ENCODE results near the gene CRADD.

DNA sequence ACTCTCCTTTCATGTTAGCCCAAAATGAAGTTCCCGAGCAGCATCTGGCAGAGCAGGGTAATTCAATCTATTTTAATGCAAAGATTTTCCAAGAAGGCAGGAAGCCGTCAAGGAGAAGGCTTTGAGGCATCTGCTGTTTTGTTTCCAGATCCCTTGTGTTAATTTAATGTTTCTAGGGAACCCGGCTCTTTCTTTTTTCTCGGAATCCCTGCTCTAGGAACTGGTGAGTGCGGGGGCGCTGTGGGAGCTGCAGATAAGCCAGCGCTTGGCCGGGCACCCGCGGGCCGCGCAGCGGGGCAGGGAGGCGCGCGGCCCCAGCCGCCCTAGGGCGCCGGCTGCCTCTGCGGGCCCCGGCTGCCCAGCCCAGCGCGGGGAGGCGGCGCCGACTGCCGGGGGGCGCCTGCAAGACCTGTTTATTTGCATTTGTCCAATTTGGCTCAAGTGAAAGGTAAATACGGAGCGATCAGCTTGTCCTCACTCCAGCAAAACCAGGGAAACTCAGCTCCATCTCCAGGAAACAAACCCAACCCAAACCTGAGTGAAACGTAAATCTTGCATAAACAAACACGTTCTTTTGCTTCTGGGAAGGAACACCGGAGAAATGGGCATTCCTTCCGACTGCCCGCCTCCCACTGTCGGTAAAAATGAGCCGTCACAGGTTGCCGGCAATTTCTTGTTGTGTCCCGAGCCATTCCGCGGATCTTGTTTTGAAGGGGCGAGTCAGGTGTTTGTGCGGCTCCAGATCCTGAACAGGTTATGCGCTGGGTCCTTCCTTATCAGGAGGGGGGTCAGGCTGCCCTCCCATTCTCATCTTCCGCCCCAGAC, 65.1 kb downstream of the CRADD start:
- no peak for TF ChIP-seq CREB1 (IDR thresholded peaks at IDR 0.05; ENCODE audit: low read depth)
- TF ChIP-seq, protein P1, sequence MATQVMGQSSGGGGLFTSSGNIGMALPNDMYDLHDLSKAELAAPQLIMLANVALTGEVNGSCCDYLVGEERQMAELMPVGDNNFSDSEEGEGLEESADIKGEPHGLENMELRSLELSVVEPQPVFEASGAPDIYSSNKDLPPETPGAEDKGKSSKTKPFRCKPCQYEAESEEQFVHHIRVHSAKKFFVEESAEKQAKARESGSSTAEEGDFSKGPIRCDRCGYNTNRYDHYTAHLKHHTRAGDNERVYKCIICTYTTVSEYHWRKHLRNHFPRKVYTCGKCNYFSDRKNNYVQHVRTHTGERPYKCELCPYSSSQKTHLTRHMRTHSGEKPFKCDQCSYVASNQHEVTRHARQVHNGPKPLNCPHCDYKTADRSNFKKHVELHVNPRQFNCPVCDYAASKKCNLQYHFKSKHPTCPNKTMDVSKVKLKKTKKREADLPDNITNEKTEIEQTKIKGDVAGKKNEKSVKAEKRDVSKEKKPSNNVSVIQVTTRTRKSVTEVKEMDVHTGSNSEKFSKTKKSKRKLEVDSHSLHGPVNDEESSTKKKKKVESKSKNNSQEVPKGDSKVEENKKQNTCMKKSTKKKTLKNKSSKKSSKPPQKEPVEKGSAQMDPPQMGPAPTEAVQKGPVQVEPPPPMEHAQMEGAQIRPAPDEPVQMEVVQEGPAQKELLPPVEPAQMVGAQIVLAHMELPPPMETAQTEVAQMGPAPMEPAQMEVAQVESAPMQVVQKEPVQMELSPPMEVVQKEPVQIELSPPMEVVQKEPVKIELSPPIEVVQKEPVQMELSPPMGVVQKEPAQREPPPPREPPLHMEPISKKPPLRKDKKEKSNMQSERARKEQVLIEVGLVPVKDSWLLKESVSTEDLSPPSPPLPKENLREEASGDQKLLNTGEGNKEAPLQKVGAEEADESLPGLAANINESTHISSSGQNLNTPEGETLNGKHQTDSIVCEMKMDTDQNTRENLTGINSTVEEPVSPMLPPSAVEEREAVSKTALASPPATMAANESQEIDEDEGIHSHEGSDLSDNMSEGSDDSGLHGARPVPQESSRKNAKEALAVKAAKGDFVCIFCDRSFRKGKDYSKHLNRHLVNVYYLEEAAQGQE (IDR thresholded peaks at IDR 0.05; ENCODE audit: low read depth), result no peak
- no peak for TF ChIP-seq TAF1 (IDR thresholded peaks at IDR 0.05; ENCODE audit: low read depth)
